MM.1S (cell line): ENCODE results near the gene EPHA7.

Source experiments
- DNase-seq: peaks from one replicate; pipeline ENCODE4 v3.0.0-alpha.2; 2015
- H2AFZ ChIP-seq: fragments of 300-600 bp; sonication (generic); 2 replicates; pipeline ENCODE4 v1.6.0; 2016; ENCODE audit warnings: antibody characterized with exemption, low read length
- H3F3A ChIP-seq: fragments of 300-600 bp; sonication (generic); 2 replicates; pipeline ENCODE4 v1.6.1; 2016; ENCODE audit warnings: mild to moderate bottlenecking, antibody characterized with exemption, low read length, moderate library complexity, mixed read lengths; ENCODE audit not compliant: insufficient read depth
- H3K27ac ChIP-seq: fragments of 300-600 bp; sonication (generic); 2 replicates; pipeline ENCODE4 v1.5.1; 2016; ENCODE audit warnings: mild to moderate bottlenecking, low read length
- H3K27me3 ChIP-seq: fragments of 300-600 bp; sonication (generic); replicated peaks from 2 replicates; pipeline ENCODE4 v1.6.0; 2016; ENCODE audit warnings: low read length; ENCODE audit not compliant: insufficient read depth
- H3K36me3 ChIP-seq: fragments of 300-600 bp; sonication (generic); replicated peaks from 2 replicates; pipeline ENCODE4 v1.6.1; 2016; ENCODE audit warnings: mild to moderate bottlenecking, low read length, mixed read lengths; ENCODE audit not compliant: insufficient read depth
- H3K4me1 ChIP-seq: fragments of 300-600 bp; sonication (generic); 2 replicates; pipeline ENCODE4 v1.6.1; 2016; ENCODE audit warnings: low read length, mixed read lengths
- H3K4me2 ChIP-seq: fragments of 300-600 bp; sonication (generic); 2 replicates; pipeline ENCODE4 v1.6.0; 2016; ENCODE audit warnings: low read depth, low read length
- H3K4me3 ChIP-seq: fragments of 300-600 bp; sonication (generic); 2 replicates; pipeline ENCODE4 v1.5.1; 2016; ENCODE audit warnings: low read length, mixed read lengths
- H3K79me2 ChIP-seq: fragments of 300-600 bp; sonication (generic); 2 replicates; pipeline ENCODE4 v1.6.1; 2016; ENCODE audit warnings: mixed run types, low read length, mixed read lengths
- H3K9ac ChIP-seq: fragments of 300-600 bp; sonication (generic); 2 replicates; pipeline ENCODE4 v1.6.1; 2016; ENCODE audit warnings: low read length, mixed read lengths
- H3K9me2 ChIP-seq: fragments of 300-600 bp; sonication (generic); replicated peaks from 2 replicates; pipeline ENCODE4 v1.6.1; 2016; ENCODE audit warnings: mild to moderate bottlenecking, low read length, mixed read lengths; ENCODE audit not compliant: insufficient read depth
- H3K9me3 ChIP-seq: fragments of 300-600 bp; sonication (generic); replicated peaks from 2 replicates; pipeline ENCODE4 v1.6.1; 2016; ENCODE audit warnings: mild to moderate bottlenecking, low read length, mixed read lengths; ENCODE audit not compliant: insufficient read depth
- H4K20me1 ChIP-seq: fragments of 300-600 bp; sonication (generic); 2 replicates; pipeline ENCODE4 v1.6.1; 2016; ENCODE audit warnings: mild to moderate bottlenecking, low read length, moderate library complexity, mixed read lengths; ENCODE audit not compliant: insufficient read depth
- EZH2 ChIP-seq: fragments of 300-600 bp; sonication (generic); optimal IDR thresholded peaks from 2 replicates; pipeline ENCODE3; 2017; ENCODE audit warnings: low read depth, mild to moderate bottlenecking, antibody characterized with exemption, low read length, mixed read lengths
- EZH2phosphoT487 ChIP-seq: fragments of 300-600 bp; sonication (generic); IDR thresholded peaks from 2 replicates; pipeline ENCODE4 v1.6.1; 2018; ENCODE audit warnings: antibody characterized with exemption, low read length
- TF ChIP-seq, protein P1 (sequence below): fragments of 300-600 bp; sonication (generic); IDR thresholded peaks from 2 replicates; pipeline ENCODE4 v1.5.1; 2016; ENCODE audit warnings: antibody characterized with exemption, low read length, mixed read lengths

EPHA7 gene

GRCh38 chr6:93453956-93454355 lies 34.6 kb upstream of the EPHA7 start:
- TF ChIP-seq, protein P1, sequence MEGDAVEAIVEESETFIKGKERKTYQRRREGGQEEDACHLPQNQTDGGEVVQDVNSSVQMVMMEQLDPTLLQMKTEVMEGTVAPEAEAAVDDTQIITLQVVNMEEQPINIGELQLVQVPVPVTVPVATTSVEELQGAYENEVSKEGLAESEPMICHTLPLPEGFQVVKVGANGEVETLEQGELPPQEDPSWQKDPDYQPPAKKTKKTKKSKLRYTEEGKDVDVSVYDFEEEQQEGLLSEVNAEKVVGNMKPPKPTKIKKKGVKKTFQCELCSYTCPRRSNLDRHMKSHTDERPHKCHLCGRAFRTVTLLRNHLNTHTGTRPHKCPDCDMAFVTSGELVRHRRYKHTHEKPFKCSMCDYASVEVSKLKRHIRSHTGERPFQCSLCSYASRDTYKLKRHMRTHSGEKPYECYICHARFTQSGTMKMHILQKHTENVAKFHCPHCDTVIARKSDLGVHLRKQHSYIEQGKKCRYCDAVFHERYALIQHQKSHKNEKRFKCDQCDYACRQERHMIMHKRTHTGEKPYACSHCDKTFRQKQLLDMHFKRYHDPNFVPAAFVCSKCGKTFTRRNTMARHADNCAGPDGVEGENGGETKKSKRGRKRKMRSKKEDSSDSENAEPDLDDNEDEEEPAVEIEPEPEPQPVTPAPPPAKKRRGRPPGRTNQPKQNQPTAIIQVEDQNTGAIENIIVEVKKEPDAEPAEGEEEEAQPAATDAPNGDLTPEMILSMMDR, result no peak
- Histone ChIP-seq H3K4me2 (peak overlapping the region; percentile 47; the same call in 1 of the 2 replicates), H3F3A (no peaks in the 10 kb centered on the region; the same call in 1 of the 2 replicates), H3K9me2 (no peaks in the 10 kb centered on the region), H3K4me1 (no peaks in the 10 kb centered on the region), H2AFZ (no peak overlapping the region), H3K4me3 (no peak overlapping the region), H3K9ac (no peak overlapping the region), H3K79me2 (no peaks in the 10 kb centered on the region), H3K9me3 (no peaks in the 10 kb centered on the region), H4K20me1 (no peaks in the 10 kb centered on the region; the same call in 1 of the 2 replicates), H3K27me3 (peaks cover 71% of the 10 kb centered on the region), H3K27ac (no peak overlapping the region), H3K36me3 (no peaks in the 10 kb centered on the region)
- DNase-seq, result peak; percentile 56

DNA sequence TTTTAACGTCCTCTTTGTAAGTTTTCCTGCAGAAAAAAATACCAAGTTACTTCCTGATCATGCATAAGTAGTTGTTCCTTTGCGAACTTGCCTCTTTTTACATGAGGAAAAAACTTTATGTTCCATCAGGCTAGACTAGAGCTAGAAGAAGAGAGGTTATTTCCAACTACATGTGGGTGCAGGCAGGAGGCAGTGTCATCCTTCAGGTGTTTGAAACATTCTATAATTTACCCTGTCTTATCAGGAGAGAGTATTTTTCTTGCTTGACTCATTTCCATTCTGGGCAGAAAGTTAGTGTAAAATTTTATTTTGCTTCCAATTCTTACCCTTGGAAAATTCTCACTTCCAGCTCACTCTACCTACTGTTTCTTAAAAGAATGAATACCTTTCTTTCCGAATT lies 28.5 kb upstream of the EPHA7 start:
- Histone ChIP-seq H3K4me3 (no peak overlapping the region), H3K27me3 (peaks cover 28% of the 10 kb centered on the region), H2AFZ (no peak overlapping the region), H3K9ac (no peak overlapping the region), H3K27ac (no peak overlapping the region), H3K36me3 (no peaks in the 10 kb centered on the region), H4K20me1 (no peaks in the 10 kb centered on the region), H3K4me2 (no peak overlapping the region), H3K9me2 (no peaks in the 10 kb centered on the region), H3K4me1 (no peaks in the 10 kb centered on the region), H3K79me2 (no peaks in the 10 kb centered on the region), H3K9me3 (no peaks in the 10 kb centered on the region), H3F3A (no peaks in the 10 kb centered on the region)
- TF ChIP-seq, protein P1, result peak; percentile 21; the same call in 1 of the 2 replicates
- TF ChIP-seq EZH2phosphoT487, result no peak
- no peak for TF ChIP-seq EZH2
- DNase-seq, result no peak

DNA sequence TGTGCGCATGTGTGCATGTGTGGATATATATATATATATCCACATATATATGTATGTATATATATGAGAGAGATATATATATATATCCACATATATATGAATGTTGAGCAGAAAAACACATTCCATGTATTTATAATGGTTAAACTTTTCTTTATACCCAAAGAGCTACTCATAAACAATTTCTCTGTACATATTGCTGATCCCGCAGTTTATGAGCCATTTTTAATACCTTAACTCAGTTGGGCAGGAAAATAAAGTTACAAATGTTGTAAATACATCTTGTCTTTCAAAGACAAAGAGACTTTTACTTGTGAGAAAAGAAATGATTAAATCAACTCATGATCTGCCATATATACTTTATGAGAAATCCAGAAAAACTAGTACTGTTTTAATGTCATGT lies 18.1 kb upstream of the EPHA7 start:
- Histone ChIP-seq H3K9ac (no peak overlapping the region), H3K4me1 (no peaks in the 10 kb centered on the region), H3K4me3 (no peak overlapping the region), H3K36me3 (no peaks in the 10 kb centered on the region), H3K9me2 (no peaks in the 10 kb centered on the region), H3K79me2 (no peaks in the 10 kb centered on the region), H4K20me1 (no peaks in the 10 kb centered on the region), H3F3A (no peaks in the 10 kb centered on the region), H2AFZ (no peak overlapping the region), H3K27me3 (no peaks in the 10 kb centered on the region), H3K4me2 (no peak overlapping the region), H3K9me3 (no peaks in the 10 kb centered on the region), H3K27ac (no peak overlapping the region)
- TF ChIP-seq EZH2 (no peak), EZH2phosphoT487 (no peak)
- TF ChIP-seq, protein P1, result no peak
- no peak for DNase-seq
